HUDEP-2 (cell line): ENCODE measurements around the gene AKAP11.
"Not testable (repeated sequence)": the region's sequence is repeated elsewhere in the genome, so short reads cannot be mapped to it uniquely, and the experiment has no call there.

Experiments used
- DNase-seq, 76 experiments: peaks; one replicate each; lab custom pipeline; 2025; ENCODE audit not compliant: unreplicated experiment in 76 of 76; lab: John Stamatoyannopoulos, UW

AKAP11 gene

GRCh38 chr13:42272115-42272803 is at the start of gene AKAP11:
TSS of gene AKAP11 (plus strand) at chr13:42272152. CDS start at chr13:42286349, 14,197 bp downstream.
- peak in 27 of 76 experiments; percentile 1 to 65 (median 29) for DNase-seq

- DNase-seq: no peak
Observed at GRCh38 chr13:42223681-42224080, 48.3 kb upstream of the AKAP11 start.

- no peak for DNase-seq
Observed at GRCh38 chr13:42225051-42225450, 46.9 kb upstream of the AKAP11 start.

- DNase-seq: not testable (repeated sequence)
Observed at GRCh38 chr13:42226759-42227158, 45.2 kb upstream of the AKAP11 start.

- DNase-seq: no peak
Observed at GRCh38 chr13:42228527-42228926, 43.4 kb upstream of the AKAP11 start.

GRCh38 chr13:42229287-42229686 is 42.7 kb upstream of the AKAP11 start:
- DNase-seq: no peak

GRCh38 chr13:42232671-42233070 is 39.3 kb upstream of the AKAP11 start:
- no peak for DNase-seq

- DNase-seq: no peak
Observed at GRCh38 chr13:42233726-42234125, 38.2 kb upstream of the AKAP11 start.

- no peak for DNase-seq
Observed at GRCh38 chr13:42239161-42239560, 32.8 kb upstream of the AKAP11 start.

GRCh38 chr13:42239644-42240043 is 32.3 kb upstream of the AKAP11 start:
- DNase-seq: no peak

- DNase-seq: no peak
Observed at GRCh38 chr13:42246541-42246940, 25.4 kb upstream of the AKAP11 start.

GRCh38 chr13:42247883-42248282 is 24.1 kb upstream of the AKAP11 start:
- DNase-seq: no peak

- no peak for DNase-seq
Observed at GRCh38 chr13:42255886-42256285, 16.1 kb upstream of the AKAP11 start.

- no peak for DNase-seq
Observed at GRCh38 chr13:42258747-42259146, 13.2 kb upstream of the AKAP11 start.

GRCh38 chr13:42259515-42259914 is 12.4 kb upstream of the AKAP11 start:
- DNase-seq: no peak

GRCh38 chr13:42260903-42261654 is 10.9 kb upstream of the AKAP11 start:
- peak in 13 of 76 experiments; percentile 4 to 54 (median 12) for DNase-seq

GRCh38 chr13:42266473-42266872 is 5.5 kb upstream of the AKAP11 start:
- no peak for DNase-seq

- DNase-seq: no peak
Observed at GRCh38 chr13:42270160-42270856, 1.6 kb upstream of the AKAP11 start.

- DNase-seq: no peak
Observed at GRCh38 chr13:42270857-42271215, 1.1 kb upstream of the AKAP11 start.

GRCh38 chr13:42271337-42272114 is 426 bp upstream of the AKAP11 start:
- peak in 75 of 76 experiments; percentile 64 to 98 (median 92) for DNase-seq

GRCh38 chr13:42272804-42273175 is 838 bp downstream of the AKAP11 start:
- peak in 2 of 76 experiments; percentile 2 to 17 for DNase-seq
